Common myeloid progenitor, CD34-positive (primary cell): ENCODE data around the gene CFAP157.

Experiments used
- CTCF ChIA-PET: fragments of 350-600 bp; sonication (Branson Sonifier 250); formaldehyde crosslinking; loops from one replicate; lab custom pipeline; 2021; ENCODE audit warnings: antibody characterized with exemption; lab: Charles Lee
- POLR2A ChIA-PET: fragments of 350-600 bp; sonication (Branson Sonifier 250); formaldehyde crosslinking; loops from one replicate; lab custom pipeline; 2021; ENCODE audit warnings: antibody characterized with exemption; lab: Charles Lee
- DNase-seq, 3 donors: peaks; one replicate each; pipeline versions ENCODE4 v3.0.0 to v3.0.0-alpha.2; 2013
- H3K27ac ChIP-seq, 2 experiments: 1 replicate in 1 of 2; 2 replicates in 1 of 2; pipeline ENCODE4 v1.7.0; 2013; ENCODE audit warnings: inconsistent platforms in 2 of 2, low read length in 2 of 2, mild to moderate bottlenecking in 2 of 2, low read depth in 1 of 2, moderate library complexity in 1 of 2; ENCODE audit not compliant: severe bottlenecking in 2 of 2, insufficient read depth in 1 of 2, poor library complexity in 1 of 2
- H3K27me3 ChIP-seq, 5 experiments: replicated peaks in 2 of 5; 1 replicate in 3 of 5; 2 replicates in 2 of 5; pipeline versions ENCODE4 v1.6.1 to v1.7.0; 2013; ENCODE audit warnings: low read length in 4 of 5, mild to moderate bottlenecking in 2 of 5, moderate library complexity in 2 of 5, inconsistent platforms in 1 of 5; ENCODE audit not compliant: insufficient read depth in 5 of 5, control insufficient read depth in 4 of 5
- H3K36me3 ChIP-seq, 4 experiments: 1 replicate in 2 of 4; 2 replicates in 2 of 4; pipeline versions ENCODE4 v1.6.1 to v1.7.0; 2013; ENCODE audit warnings: low read length in 3 of 4, control low read depth in 1 of 4, mild to moderate bottlenecking in 1 of 4; ENCODE audit not compliant: control insufficient read depth in 4 of 4, insufficient read depth in 4 of 4
- H3K4me1 ChIP-seq, 4 experiments: 1 replicate in 3 of 4; 2 replicates in 1 of 4; pipeline versions ENCODE4 v1.6.1 to v1.7.1; 2013; ENCODE audit warnings: low read length in 3 of 4, mild to moderate bottlenecking in 3 of 4, control low read depth in 1 of 4, inconsistent platforms in 1 of 4, moderate library complexity in 1 of 4; ENCODE audit not compliant: control insufficient read depth in 4 of 4, insufficient read depth in 4 of 4; ENCODE audit errors: control extremely low read depth in 1 of 4
- H3K4me3 ChIP-seq, 7 experiments: 1 replicate in 4 of 7; 2 replicates in 3 of 7; pipeline versions ENCODE4 v1.5.1 to v1.7.0; 2013; ENCODE audit warnings: mild to moderate bottlenecking in 7 of 7, low read length in 6 of 7, moderate library complexity in 6 of 7, inconsistent platforms in 2 of 7, low read depth in 2 of 7, control low read depth in 1 of 7; ENCODE audit not compliant: insufficient read depth in 4 of 7, control insufficient read depth in 1 of 7; ENCODE audit errors: extremely low read depth in 1 of 7
- H3K9me3 ChIP-seq, 5 experiments: 1 replicate in 4 of 5; 2 replicates in 1 of 5; pipeline versions ENCODE4 v1.6.1 to v1.7.1; 2013; ENCODE audit warnings: low read length in 4 of 5, mild to moderate bottlenecking in 2 of 5, inconsistent platforms in 1 of 5, low read depth in 1 of 5, moderate library complexity in 1 of 5; ENCODE audit not compliant: control insufficient read depth in 4 of 5, insufficient read depth in 2 of 5; ENCODE audit errors: control extremely low read depth in 1 of 5
- WGBS: methylation state at CpG from one replicate; pipeline ENCODE4 v1.1.5; 2013; ENCODE audit not compliant: insufficient coverage; 5-methylcytosine and 5-hydroxymethylcytosine counted together

Gene CFAP157

DNA sequence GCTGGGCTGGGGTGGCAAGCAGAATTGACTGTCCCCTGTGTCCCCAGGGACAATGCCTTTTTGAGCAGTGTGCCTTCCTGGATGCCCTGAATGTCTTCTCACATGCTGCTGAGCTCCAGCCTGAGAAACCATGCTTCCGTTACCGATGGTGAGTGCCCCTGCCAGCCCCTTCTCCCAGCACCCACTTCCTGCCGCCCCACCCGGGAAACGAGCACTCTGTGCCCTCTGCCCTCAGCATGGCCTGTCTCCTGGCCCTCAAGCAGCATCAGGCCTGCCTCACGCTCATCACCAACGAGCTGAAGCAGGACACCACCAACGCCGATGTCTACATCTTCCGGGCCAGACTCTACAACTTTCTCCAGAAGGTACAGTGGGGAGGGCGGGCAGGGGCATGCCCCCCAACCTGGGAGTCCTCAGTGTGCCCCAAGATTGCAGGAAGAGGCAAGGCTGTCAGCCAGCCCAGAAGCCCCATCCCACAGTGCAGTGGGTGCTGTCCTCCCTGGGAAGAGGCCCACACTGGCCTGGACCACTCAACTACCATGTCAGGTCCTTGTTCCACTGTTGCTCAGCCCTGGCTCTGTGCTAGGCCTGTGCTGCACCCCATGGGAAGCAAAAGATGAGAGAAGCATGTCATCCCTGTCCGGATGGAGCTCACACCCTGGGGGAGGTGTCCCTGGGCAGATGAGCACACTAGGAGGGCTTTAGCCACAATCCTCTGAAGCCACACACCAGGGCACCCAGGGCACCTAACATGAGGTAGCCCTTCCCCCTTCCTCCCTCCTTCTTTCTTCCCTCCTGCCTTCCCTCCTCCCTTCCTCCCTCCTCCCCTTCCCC is 13.5 kb downstream of the CFAP157 start:
- POLR2A ChIA-PET = no interaction called here
- Histone ChIP-seq H3K36me3 (no peaks in the 10 kb centered on the region), H3K9me3 (no peaks in the 10 kb centered on the region), H3K27ac (no peak overlapping the region), H3K4me1 (peaks cover 0 to 10% (median 8%) of the 10 kb centered on the region in 4 experiments), H3K4me3 (no peak overlapping the region), H3K27me3 (peaks cover 0 to 1% (median 0%) of the 10 kb centered on the region in 5 experiments)
- 91% methylated on average over 12 of the region's 12 CpGs for whole genome bisulfite sequencing
- CTCF ChIA-PET = interaction anchor here (0.9 to 1.8 kb wide), 5 partner anchors 9 to 50 kb away, joined by 3 read pairs; partner anchors contain the start of gene TOR2A
- no peak for DNase-seq

- H3K27me3 ChIP-seq = peaks cover 0 to 1% (median 0%) of the 10 kb centered on the region in 5 experiments
- POLR2A ChIA-PET = no interaction called here
- H3K4me3 ChIP-seq = no peak overlapping the region
- no peak for DNase-seq
- CTCF ChIA-PET = interaction anchor here (0.9 kb wide), 1 partner anchor 14 kb away, joined by 3 read pairs; the partner anchor contains the start of gene TOR2A
- H3K27ac ChIP-seq = no peak overlapping the region
- H3K4me1 ChIP-seq = peaks cover 0 to 10% (median 7%) of the 10 kb centered on the region in 4 experiments
- H3K9me3 ChIP-seq = no peaks in the 10 kb centered on the region
- no peaks in the 10 kb centered on the region for H3K36me3 ChIP-seq
Measured at GRCh38 chr9:127720865-127721227, 14.1 kb downstream of the CFAP157 start.

GRCh38 chr9:127721391-127721821 is 14.6 kb downstream of the CFAP157 start:
- no peak overlapping the region for H3K4me3 ChIP-seq
- no peaks in the 10 kb centered on the region for H3K36me3 ChIP-seq
- CTCF ChIA-PET = interaction anchor here (0.5 to 0.9 kb wide), 2 partner anchors 13 to 137 kb away, joined by 3 read pairs; partner anchors contain the start of gene TOR2A
- peaks cover 0 to 5% (median 4%) of the 10 kb centered on the region in 4 experiments for H3K4me1 ChIP-seq
- 82% methylated on average over 6 of the region's 11 CpGs for WGBS
- no peaks in the 10 kb centered on the region for H3K9me3 ChIP-seq
- DNase-seq = no peak
- H3K27ac ChIP-seq = no peak overlapping the region
- POLR2A ChIA-PET = no interaction called here
- peaks cover 0 to 1% (median 0%) of the 10 kb centered on the region in 5 experiments for H3K27me3 ChIP-seq

GRCh38 chr9:127722055-127722745 is 15.4 kb downstream of the CFAP157 start:
- no peak for DNase-seq
- H3K27me3 ChIP-seq = peaks cover 0 to 1% (median 0%) of the 10 kb centered on the region in 5 experiments
- H3K36me3 ChIP-seq = no peaks in the 10 kb centered on the region
- CTCF ChIA-PET = interaction anchor here (0.5 to 0.6 kb wide), 2 partner anchors 13 to 138 kb away, joined by 3 read pairs; partner anchors contain the start of gene TOR2A
- POLR2A ChIA-PET = no interaction called here
- peaks cover 0 to 5% (median 4%) of the 10 kb centered on the region in 4 experiments for H3K4me1 ChIP-seq
- no peaks in the 10 kb centered on the region for H3K9me3 ChIP-seq
- no peak overlapping the region for H3K4me3 ChIP-seq
- 100% methylated on average over 7 of the region's 12 CpGs for WGBS
- H3K27ac ChIP-seq = no peak overlapping the region

- CTCF ChIA-PET = interaction anchor here (1.0 kb wide), 1 partner anchor 12 kb away, joined by 3 read pairs; the partner anchor contains the start of gene TOR2A
Measured at GRCh38 chr9:127723013-127723412, 16.2 kb downstream of the CFAP157 start.

GRCh38 chr9:127723444-127723843 is 16.7 kb downstream of the CFAP157 start:
- Histone ChIP-seq H3K27ac (no peak overlapping the region), H3K4me3 (no peak overlapping the region), H3K36me3 (no peaks in the 10 kb centered on the region), H3K9me3 (no peaks in the 10 kb centered on the region), H3K27me3 (peaks cover 0 to 1% (median 0%) of the 10 kb centered on the region in 5 experiments), H3K4me1 (peaks cover 0 to 5% (median 4%) of the 10 kb centered on the region in 4 experiments)
- no peak for DNase-seq
- ChIA-PET CTCF (interaction anchor here (1.0 kb wide), 1 partner anchor 11 kb away, joined by 3 read pairs; the partner anchor contains the start of gene TOR2A), POLR2A (interaction anchor here (1.3 kb wide), 1 partner anchor 11 kb away, joined by 4 read pairs; the partner anchor contains the start of gene TOR2A)
- 85% methylated on average over 5 of the region's 5 CpGs for WGBS

More at GRCh38 chr9:127723013-127723412, 16.2 kb downstream of the CFAP157 start:
- peaks cover 0 to 1% (median 0%) of the 10 kb centered on the region in 5 experiments for H3K27me3 ChIP-seq
- no peaks in the 10 kb centered on the region for H3K36me3 ChIP-seq
- POLR2A ChIA-PET = no interaction called here
- H3K9me3 ChIP-seq = no peaks in the 10 kb centered on the region
- DNase-seq = no peak
- H3K4me3 ChIP-seq = no peak overlapping the region
- H3K4me1 ChIP-seq = peaks cover 0 to 5% (median 4%) of the 10 kb centered on the region in 4 experiments
- 95% methylated on average over 8 of the region's 13 CpGs for WGBS
- no peak overlapping the region for H3K27ac ChIP-seq
